ENCODE measurements around the gene TREML2. TPM values are rescaled to one million over a fixed set of nuclear protein-coding genes. Genes with fewer than 3 reads are reported as not detected.

The TREML2 gene
- total and polyA plus RNA-seq, 4 donors: 0.06 to 4.4 (median 1.0) TPM

- no peak within 1 kb of the TSS for H3K9ac ChIP-seq (ENCODE audit: insufficient read depth in 1 of 2, low read length in 2 of 2)
- no peak for TF ChIP-seq CTCF (IDR thresholded peaks at IDR 0.05; ENCODE audit: control extremely low read depth, extremely low read depth)
- no peak within 1 kb of the TSS for H3K27ac ChIP-seq (ENCODE audit: low read depth in 1 of 2, low read length in 1 of 2)
- 56 to 71% methylated on average over 10 of the region's 10 CpGs for WGBS, 2 donors
- no peak within 1 kb of the TSS for H3K4me3 ChIP-seq
- H3K36me3 ChIP-seq (ENCODE audit: control insufficient read depth in 4 of 4, insufficient read depth in 4 of 4, low read length in 4 of 4): no peaks in the 10 kb centered on the region
- H3K9me3 ChIP-seq (ENCODE audit: control insufficient read depth in 4 of 4, insufficient read depth in 3 of 4, low read length in 3 of 4): peaks cover 0 to 3% (median 0%) of the 10 kb centered on the region in 4 donors
- DNase-seq: peak in 1 of 3 donors; percentile 8
- no peak for ATAC-seq (ENCODE audit: insufficient read depth, low FRiP score)
- no peaks in the 10 kb centered on the region for H3K27me3 ChIP-seq (ENCODE audit: control insufficient read depth in 3 of 3, insufficient read depth in 3 of 3, low read length in 2 of 3)
- H3K4me1 ChIP-seq (ENCODE audit: control insufficient read depth in 5 of 5, insufficient read depth in 5 of 5, low read length in 5 of 5): peaks cover 0 to 13% (median 6%) of the 10 kb centered on the region in 5 donors
These were observed 38.1 kb downstream of the TREML2 start, which contains the start of gene TREM2 for GRCh38 chr6:41162687-41163418. Gene TREM2, minus strand, starts transcription at chr6:41163116. Its CDS starts 34 bp downstream, at chr6:41163082.

GRCh38 chr6:41161851-41162552, 38.9 kb downstream of the TREML2 start:
- peaks cover 0 to 13% (median 6%) of the 10 kb centered on the region in 5 donors for H3K4me1 ChIP-seq (ENCODE audit: control insufficient read depth in 5 of 5, insufficient read depth in 5 of 5, low read length in 5 of 5)
- H3K4me3 ChIP-seq: no peak overlapping the region
- 43 to 59% methylated on average over 13 of the region's 13 CpGs for WGBS, 2 donors
- ATAC-seq (ENCODE audit: insufficient read depth, low FRiP score) (no peak), DNase-seq (no peak)
- H3K27ac ChIP-seq (ENCODE audit: low read depth in 1 of 2, low read length in 1 of 2): no peak overlapping the region
- H3K27me3 ChIP-seq (ENCODE audit: control insufficient read depth in 3 of 3, insufficient read depth in 3 of 3, low read length in 2 of 3): no peaks in the 10 kb centered on the region
- H3K36me3 ChIP-seq (ENCODE audit: control insufficient read depth in 4 of 4, insufficient read depth in 4 of 4, low read length in 4 of 4): no peaks in the 10 kb centered on the region
- TF ChIP-seq CTCF (IDR thresholded peaks at IDR 0.05; ENCODE audit: control extremely low read depth, extremely low read depth): no peak
- H3K9ac ChIP-seq (ENCODE audit: insufficient read depth in 1 of 2, low read length in 2 of 2): no peak overlapping the region
- H3K9me3 ChIP-seq (ENCODE audit: control insufficient read depth in 4 of 4, insufficient read depth in 3 of 4, low read length in 3 of 4): no peaks in the 10 kb centered on the region

- H3K9ac ChIP-seq (ENCODE audit: insufficient read depth in 1 of 2, low read length in 2 of 2): no peak overlapping the region
- no peaks in the 10 kb centered on the region for H3K36me3 ChIP-seq (ENCODE audit: control insufficient read depth in 4 of 4, insufficient read depth in 4 of 4, low read length in 4 of 4)
- H3K27ac ChIP-seq (ENCODE audit: low read depth in 1 of 2, low read length in 1 of 2): no peak overlapping the region
- H3K9me3 ChIP-seq (ENCODE audit: control insufficient read depth in 4 of 4, insufficient read depth in 3 of 4, low read length in 3 of 4): no peaks in the 10 kb centered on the region
- 87% methylated on average over 10 of the region's 10 CpGs for WGBS, 2 donors
- peaks cover 0 to 13% (median 6%) of the 10 kb centered on the region in 5 donors for H3K4me1 ChIP-seq (ENCODE audit: control insufficient read depth in 5 of 5, insufficient read depth in 5 of 5, low read length in 5 of 5)
- no peak overlapping the region for H3K4me3 ChIP-seq
- no peaks in the 10 kb centered on the region for H3K27me3 ChIP-seq (ENCODE audit: control insufficient read depth in 3 of 3, insufficient read depth in 3 of 3, low read length in 2 of 3)
- DNase-seq: no peak
- TF ChIP-seq CTCF (IDR thresholded peaks at IDR 0.05; ENCODE audit: control extremely low read depth, extremely low read depth): no peak
- ATAC-seq (ENCODE audit: insufficient read depth, low FRiP score): no peak
These were observed 39.6 kb downstream of the TREML2 start for GRCh38 chr6:41161380-41161779.

Measured in lung (tissue), 12 donors.